Chondrocyte (in vitro differentiated cells): ENCODE data around the gene MSL3. TPM values are rescaled to one million over a fixed set of nuclear protein-coding genes. Genes with fewer than 3 reads are reported as not detected.

Experiments
- DNase-seq: peaks from one replicate; pipeline ENCODE4 v3.0.0; 2021; ENCODE audit warnings: mixed read lengths, low spot score
- H3K27ac Mint-ChIP-seq: one replicate; pipeline ENCODE4 v1.8.0; 2021; ENCODE audit warnings: mild to moderate bottlenecking, moderate library complexity, mixed read lengths; ENCODE audit not compliant: unreplicated experiment
- H3K27me3 Mint-ChIP-seq: 2 replicates; pipeline ENCODE4 v1.8.0; 2021; ENCODE audit warnings: low read depth, mixed read lengths
- H3K36me3 Mint-ChIP-seq: 2 replicates; pipeline ENCODE4 v1.8.0; 2021; ENCODE audit warnings: low read depth, mixed read lengths
- H3K4me1 Mint-ChIP-seq: 2 replicates; pipeline ENCODE4 v1.8.0; 2021; ENCODE audit warnings: low read depth, mild to moderate bottlenecking, mixed read lengths
- H3K4me3 Mint-ChIP-seq: one replicate; pipeline ENCODE4 v1.8.0; 2021; ENCODE audit warnings: mild to moderate bottlenecking, moderate library complexity, mixed read lengths; ENCODE audit not compliant: unreplicated experiment
- H3K9me3 Mint-ChIP-seq: 2 replicates; pipeline ENCODE4 v1.8.0; 2021; ENCODE audit warnings: low read depth, mixed read lengths
- total RNA-seq: library from RNA; stranded (reverse); gene quantifications from 3 replicates; pipeline ENCODE4 v1.2.1, GENCODE V29; 2021
- TF ChIP-seq, protein P1 (sequence below): fragments of 200-600 bp; sonication (generic); IDR thresholded peaks from 2 replicates; pipeline ENCODE4 v1.5.0; 2021; ENCODE audit warnings: antibody characterized with exemption, mild to moderate bottlenecking, moderate library complexity

The MSL3 gene
- total RNA-seq, 1 donor from 2014 or later, result 25.2 TPM

DNA sequence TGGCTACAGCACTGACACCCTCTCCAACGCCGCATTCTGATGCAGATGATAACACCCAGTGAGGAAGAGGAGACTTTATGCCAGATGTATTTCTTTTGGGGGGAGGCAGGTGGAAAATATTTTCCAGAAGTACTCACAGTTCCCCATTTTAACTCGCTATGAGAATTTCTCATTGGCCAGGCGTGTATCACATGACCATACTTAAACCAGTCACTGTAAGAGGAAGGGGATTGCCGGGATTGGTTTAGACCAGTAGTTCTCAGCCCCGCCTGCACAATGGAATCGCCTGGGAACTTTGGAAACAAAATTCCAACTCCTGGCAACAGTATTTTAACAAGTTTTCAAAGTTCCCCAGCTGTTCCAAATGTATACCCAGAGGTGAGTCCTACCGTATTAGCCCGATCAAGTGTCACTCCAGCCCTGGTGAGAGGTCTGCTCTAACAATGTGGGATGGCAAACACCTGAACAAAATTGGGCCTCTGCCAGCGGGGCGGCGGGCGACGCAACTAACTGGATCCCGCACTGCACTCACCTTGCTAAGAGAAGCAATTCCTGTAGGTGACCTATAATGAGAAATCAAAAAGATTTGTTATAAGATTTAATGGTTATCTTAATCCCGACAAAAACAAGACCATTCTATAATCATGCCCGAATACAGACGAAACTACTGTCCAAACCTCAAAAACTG, 2.9 kb upstream of the MSL3 start:
- no peak for DNase-seq
- Mint-ChIP-seq H3K9me3 (peaks cover 9% of the 10 kb centered on the region), H3K36me3 (no peaks in the 10 kb centered on the region), H3K27ac (no peak overlapping the region), H3K4me3 (no peak overlapping the region), H3K4me1 (peaks cover 6% of the 10 kb centered on the region), H3K27me3 (peaks cover 1% of the 10 kb centered on the region)
- TF ChIP-seq, protein P1, sequence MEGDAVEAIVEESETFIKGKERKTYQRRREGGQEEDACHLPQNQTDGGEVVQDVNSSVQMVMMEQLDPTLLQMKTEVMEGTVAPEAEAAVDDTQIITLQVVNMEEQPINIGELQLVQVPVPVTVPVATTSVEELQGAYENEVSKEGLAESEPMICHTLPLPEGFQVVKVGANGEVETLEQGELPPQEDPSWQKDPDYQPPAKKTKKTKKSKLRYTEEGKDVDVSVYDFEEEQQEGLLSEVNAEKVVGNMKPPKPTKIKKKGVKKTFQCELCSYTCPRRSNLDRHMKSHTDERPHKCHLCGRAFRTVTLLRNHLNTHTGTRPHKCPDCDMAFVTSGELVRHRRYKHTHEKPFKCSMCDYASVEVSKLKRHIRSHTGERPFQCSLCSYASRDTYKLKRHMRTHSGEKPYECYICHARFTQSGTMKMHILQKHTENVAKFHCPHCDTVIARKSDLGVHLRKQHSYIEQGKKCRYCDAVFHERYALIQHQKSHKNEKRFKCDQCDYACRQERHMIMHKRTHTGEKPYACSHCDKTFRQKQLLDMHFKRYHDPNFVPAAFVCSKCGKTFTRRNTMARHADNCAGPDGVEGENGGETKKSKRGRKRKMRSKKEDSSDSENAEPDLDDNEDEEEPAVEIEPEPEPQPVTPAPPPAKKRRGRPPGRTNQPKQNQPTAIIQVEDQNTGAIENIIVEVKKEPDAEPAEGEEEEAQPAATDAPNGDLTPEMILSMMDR, result no peak

DNA sequence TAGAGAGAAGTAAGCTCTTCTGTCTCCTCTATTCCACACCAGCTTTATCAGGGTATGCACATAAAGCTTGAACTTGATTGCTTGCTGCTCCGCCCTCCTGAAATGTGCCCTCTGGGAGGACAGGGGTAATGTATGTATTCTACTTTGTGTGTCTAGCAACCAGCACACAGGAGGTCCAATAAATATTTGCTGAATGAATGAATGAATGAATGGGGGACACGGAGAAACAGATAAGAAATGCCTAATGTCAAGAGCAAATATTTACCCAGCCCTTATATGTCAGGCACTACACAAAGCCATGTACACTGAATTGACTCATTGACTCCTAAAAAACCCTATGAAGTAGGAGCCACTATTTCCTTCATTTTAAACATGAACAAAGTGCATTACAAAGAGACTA, 2.3 kb upstream of the MSL3 start:
- TF ChIP-seq, protein P1, result no peak
- Mint-ChIP-seq H3K36me3 (no peaks in the 10 kb centered on the region), H3K4me3 (no peak overlapping the region), H3K27me3 (peaks cover 1% of the 10 kb centered on the region), H3K9me3 (peaks cover 9% of the 10 kb centered on the region), H3K4me1 (peaks cover 9% of the 10 kb centered on the region), H3K27ac (no peak overlapping the region)
- no peak for DNase-seq

DNA sequence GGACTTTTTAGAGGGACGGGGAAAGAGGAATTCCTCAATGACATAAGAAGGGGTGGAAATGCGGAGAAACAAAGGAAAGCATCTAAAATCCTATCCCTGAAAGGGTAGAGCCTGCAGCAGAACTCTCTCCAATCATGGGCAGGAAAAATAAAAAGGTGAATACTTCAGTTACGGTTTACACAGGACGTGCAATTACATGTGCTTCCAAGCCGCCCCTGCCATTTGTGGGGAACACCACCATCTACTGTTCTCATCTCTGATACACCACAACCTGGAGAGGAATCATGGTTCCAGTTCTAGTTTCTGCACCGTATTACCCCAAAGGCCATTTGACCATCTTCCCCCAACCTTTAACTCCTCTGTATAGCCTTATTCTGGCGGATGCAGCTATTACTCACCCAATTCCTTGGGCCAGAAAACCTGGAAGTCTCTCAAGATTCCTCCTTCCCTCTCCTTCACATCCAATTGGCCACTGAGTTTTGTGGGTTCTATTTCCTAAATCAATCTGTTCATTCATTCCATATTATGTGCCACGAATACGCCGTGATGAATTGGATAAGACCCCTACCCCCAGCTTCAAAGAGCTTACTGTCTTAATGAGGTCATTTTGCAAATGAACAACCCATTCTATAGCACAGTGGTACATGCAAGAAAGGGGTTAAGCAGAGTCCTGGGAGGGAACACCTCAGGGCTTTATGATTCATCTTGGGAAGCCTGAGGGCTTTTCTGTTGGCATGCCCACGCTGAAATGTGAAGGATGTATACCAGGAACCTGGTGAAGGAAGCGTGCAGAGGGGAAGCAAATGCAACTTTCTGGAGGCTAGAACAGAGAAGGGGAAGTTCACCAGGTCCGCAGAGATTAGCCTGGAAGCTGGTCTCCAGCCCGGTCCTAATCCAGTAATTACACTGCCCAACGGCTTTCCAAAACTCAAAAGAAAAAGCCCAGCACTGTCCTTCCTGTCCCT, 1.4 kb upstream of the MSL3 start:
- H3K27ac Mint-ChIP-seq, result no peak overlapping the region

DNA sequence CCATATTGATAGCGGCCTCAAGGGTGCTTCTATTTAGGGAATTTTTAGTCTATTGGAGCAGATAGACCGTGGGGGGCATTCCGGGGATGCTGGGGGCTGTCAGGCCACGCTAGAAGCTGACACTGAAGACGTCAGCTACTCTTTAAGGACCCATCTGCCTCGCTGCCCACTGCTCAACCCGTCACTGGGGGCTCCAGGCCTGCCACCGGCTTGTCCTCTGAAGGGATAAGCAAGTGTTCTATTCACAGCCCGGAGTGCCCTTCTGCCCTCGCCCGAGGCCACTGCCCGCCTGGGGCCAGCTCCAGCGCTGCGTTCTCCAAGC, 679 bp upstream of the MSL3 start:
- Mint-ChIP-seq H3K9me3 (peaks cover 11% of the 10 kb centered on the region), H3K4me1 (peaks cover 14% of the 10 kb centered on the region), H3K27ac (no peak overlapping the region), H3K36me3 (peaks cover 5% of the 10 kb centered on the region), H3K4me3 (peak overlapping the region; percentile 57), H3K27me3 (no peaks in the 10 kb centered on the region)
- DNase-seq, result no peak
- TF ChIP-seq, protein P1, result no peak

More for the DNA sequence above, 1.4 kb upstream of the MSL3 start:
- Mint-ChIP-seq H3K9me3 (peaks cover 11% of the 10 kb centered on the region), H3K36me3 (peaks cover 5% of the 10 kb centered on the region), H3K4me3 (peak overlapping the region; percentile 57), H3K27me3 (no peaks in the 10 kb centered on the region), H3K4me1 (peaks cover 14% of the 10 kb centered on the region)
- TF ChIP-seq, protein P1, result no peak
- no peak for DNase-seq

DNA sequence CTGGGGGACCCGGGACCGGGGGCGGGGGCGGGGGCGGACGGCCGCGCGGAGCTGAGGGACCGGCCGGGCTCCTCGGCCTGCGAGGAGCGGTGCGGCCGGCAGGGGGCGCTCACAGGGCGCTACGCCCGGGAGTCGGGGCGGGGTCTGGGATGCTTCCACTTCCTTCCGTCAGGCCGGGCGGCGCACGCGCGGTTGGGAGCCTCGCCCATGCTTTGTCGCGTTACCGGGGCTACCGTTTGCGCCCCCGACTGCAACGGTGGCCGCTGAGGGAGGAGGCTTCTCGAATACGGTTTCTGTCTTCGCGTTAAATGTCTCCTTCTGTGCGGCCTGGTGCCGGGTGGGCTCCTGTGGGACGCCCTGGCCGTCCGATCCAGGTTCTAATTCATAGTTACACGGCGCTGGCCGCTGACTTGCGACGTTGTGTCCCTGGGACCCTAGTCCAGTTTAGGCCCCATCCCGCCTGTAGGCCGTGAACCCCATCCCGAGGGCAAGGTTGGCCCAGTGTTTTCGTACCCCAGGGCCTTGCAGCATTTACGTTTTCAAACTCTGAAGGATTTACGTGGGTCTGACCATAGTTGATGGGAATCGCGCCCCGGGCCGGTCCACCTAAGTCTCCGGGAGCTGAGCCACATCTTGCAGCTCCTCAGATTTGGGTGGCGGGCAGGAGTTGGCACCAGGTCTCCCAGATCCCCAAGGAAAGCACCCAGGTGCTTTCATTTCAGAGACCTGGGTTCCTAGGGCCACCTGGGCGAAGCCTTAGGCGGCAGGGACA, 549 bp downstream of the MSL3 start:
- H3K27me3 Mint-ChIP-seq, result no peaks in the 10 kb centered on the region
- TF ChIP-seq, protein P1, result peak; percentile 86
- peak overlapping the region; percentile 81 for H3K4me3 Mint-ChIP-seq
- peaks cover 5% of the 10 kb centered on the region for H3K36me3 Mint-ChIP-seq
- H3K27ac Mint-ChIP-seq, result peak overlapping the region; percentile 88
- H3K4me1 Mint-ChIP-seq, result peaks cover 14% of the 10 kb centered on the region
- peaks cover 11% of the 10 kb centered on the region for H3K9me3 Mint-ChIP-seq
- peak; percentile 94 for DNase-seq
